Liver (tissue), 9 donors: ENCODE results near the gene ATP5PD. TPM values are rescaled to one million over a fixed set of nuclear protein-coding genes. Genes with fewer than 3 reads are reported as not detected.
A peak's percentile ranks its signal among the peaks of the same experiment; 100 is the strongest.

ENCODE experiments used
- DNase-seq: peaks from one replicate; pipeline ENCODE4 v3.0.0-alpha.2; 2017; ENCODE audit warnings: low spot score
- H3K27ac ChIP-seq, 2 donors: one replicate each; pipeline ENCODE4 v1.7.0; 2013; ENCODE audit warnings: inconsistent platforms in 2 of 2, low read length in 2 of 2, control low read depth in 1 of 2, low read depth in 1 of 2, mild to moderate bottlenecking in 1 of 2
- H3K27me3 ChIP-seq, 4 donors: one replicate each; pipeline versions ENCODE4 v1.6.1 to v1.7.0; 2013; ENCODE audit warnings: low read length in 3 of 4, inconsistent platforms in 1 of 4, mild to moderate bottlenecking in 1 of 4, moderate library complexity in 1 of 4; ENCODE audit not compliant: control insufficient read depth in 4 of 4, insufficient read depth in 4 of 4
- H3K36me3 ChIP-seq, 4 donors: one replicate each; pipeline versions ENCODE4 v1.6.1 to v1.7.0; 2013; ENCODE audit warnings: low read length in 3 of 4, mild to moderate bottlenecking in 3 of 4, low read depth in 1 of 4, moderate library complexity in 1 of 4; ENCODE audit not compliant: control insufficient read depth in 4 of 4, insufficient read depth in 3 of 4
- H3K4me1 ChIP-seq, 4 donors: one replicate each; pipeline versions ENCODE4 v1.6.1 to v1.7.0; 2013; ENCODE audit warnings: low read length in 3 of 4, mild to moderate bottlenecking in 3 of 4, moderate library complexity in 1 of 4; ENCODE audit not compliant: control insufficient read depth in 4 of 4, insufficient read depth in 4 of 4
- H3K4me3 ChIP-seq, 3 donors: one replicate each; pipeline versions ENCODE4 v1.6.1 to v1.7.0; 2013; ENCODE audit warnings: low read length in 3 of 3, control low read depth in 1 of 3, low read depth in 1 of 3, mild to moderate bottlenecking in 1 of 3
- H3K9ac ChIP-seq, 2 donors: one replicate each; pipeline ENCODE4 v1.7.0; 2013; ENCODE audit warnings: low read length in 2 of 2, mild to moderate bottlenecking in 2 of 2, moderate library complexity in 2 of 2, control low read depth in 1 of 2, low read depth in 1 of 2
- H3K9me3 ChIP-seq, 4 donors: one replicate each; pipeline versions ENCODE4 v1.6.1 to v1.7.0; 2013; ENCODE audit warnings: low read length in 3 of 4; ENCODE audit not compliant: control insufficient read depth in 4 of 4
- CTCF ChIP-seq: fragments of 150-350 bp; IDR thresholded peaks from 2 replicates; pipeline ENCODE4 v1.5.1; 2017; ENCODE audit warnings: improper control_type of control experiment, low read depth, low read length; ENCODE audit not compliant: missing input control
- EGR1 ChIP-seq, 2 donors: IDR thresholded peaks; 2 replicates each; pipeline ENCODE4 v1.6.1; 2016 to 2018; ENCODE audit warnings: antibody characterized with exemption in 2 of 2, low read depth in 2 of 2
- FOXA1 ChIP-seq: IDR thresholded peaks from 2 replicates; pipeline ENCODE4 v1.6.1; 2016; ENCODE audit warnings: antibody characterized with exemption
- FOXA2 ChIP-seq: IDR thresholded peaks from 2 replicates; pipeline ENCODE4 v1.6.1; 2016; ENCODE audit warnings: antibody characterized with exemption
- GABPA ChIP-seq, 2 donors: IDR thresholded peaks in 1 of 2; conservative IDR thresholded peaks in 1 of 2; 2 replicates each; pipeline ENCODE4 v1.6.1; 2016; ENCODE audit warnings: antibody characterized with exemption in 2 of 2, mild to moderate bottlenecking in 1 of 2, moderate library complexity in 1 of 2
- HNF4A ChIP-seq, 2 donors: conservative IDR thresholded peaks; 2 replicates each; pipeline ENCODE4 v1.6.1; 2016; ENCODE audit warnings: antibody characterized with exemption in 2 of 2, mild to moderate bottlenecking in 2 of 2
- HNF4G ChIP-seq: IDR thresholded peaks from 2 replicates; pipeline ENCODE4 v1.6.1; 2016; ENCODE audit warnings: antibody characterized with exemption
- JUND ChIP-seq, 2 donors: IDR thresholded peaks; 2 replicates each; pipeline ENCODE4 v1.6.1; 2016; ENCODE audit warnings: antibody characterized with exemption in 2 of 2
- MAX ChIP-seq: IDR thresholded peaks from 2 replicates; pipeline ENCODE4 v1.6.1; 2016; ENCODE audit warnings: antibody characterized with exemption
- NR2F2 ChIP-seq: IDR thresholded peaks from 2 replicates; pipeline ENCODE4 v1.6.1; 2016; ENCODE audit warnings: antibody characterized with exemption
- RAD21 ChIP-seq, 2 donors: IDR thresholded peaks; 2 replicates each; pipeline ENCODE4 v1.6.1; 2016; ENCODE audit warnings: antibody characterized with exemption in 2 of 2, mild to moderate bottlenecking in 2 of 2
- REST ChIP-seq: IDR thresholded peaks from 2 replicates; pipeline ENCODE4 v1.6.1; 2016; ENCODE audit warnings: antibody characterized with exemption, mild to moderate bottlenecking
- RXRA ChIP-seq, 2 donors: IDR thresholded peaks; 2 replicates each; pipeline ENCODE4 v1.6.1; 2017 to 2018; ENCODE audit warnings: antibody characterized with exemption in 2 of 2, mild to moderate bottlenecking in 1 of 2
- SP1 ChIP-seq: IDR thresholded peaks from 2 replicates; pipeline ENCODE4 v1.6.1; 2018; ENCODE audit warnings: antibody characterized with exemption, mild to moderate bottlenecking
- TAF1 ChIP-seq: conservative IDR thresholded peaks from 2 replicates; pipeline ENCODE4 v1.6.1; 2016; ENCODE audit warnings: antibody characterized with exemption, mild to moderate bottlenecking
- YY1 ChIP-seq: IDR thresholded peaks from 2 replicates; pipeline ENCODE4 v1.6.1; 2016; ENCODE audit warnings: antibody characterized with exemption, mild to moderate bottlenecking
- WGBS: extraction: QIAGEN DNeasy Blood & Tissue Kit; methylation state at CpG from one replicate; pipeline ENCODE4 v1.1.7; 2013; 5-methylcytosine and 5-hydroxymethylcytosine counted together
- polyA plus RNA-seq, 2 donors: library from polyadenylated mRNA; stranded (reverse) in 1 of 2; unstranded in 1 of 2; fragments of 200-250 nt in 1 of 2; fragments of >200 nt in 1 of 2; fragmentation: Nextera tagmentation in 1 of 2; extraction: Ambion mirVana in 1 of 2; gene quantifications; one replicate each; pipeline versions ENCODE4 v1.2.1 to v1.2.3, GENCODE V29; 2013 to 2015
- total RNA-seq, 2 donors: library from RNA; depleted of rRNA; stranded (reverse); fragments of >200 nt; gene quantifications; one replicate each; pipeline ENCODE4 v1.2.3, GENCODE V29; 2014
- TF ChIP-seq, protein P1 (sequence below): IDR thresholded peaks from 2 replicates; pipeline ENCODE4 v1.6.1; 2016; ENCODE audit warnings: antibody characterized with exemption
- TF ChIP-seq, protein P2 (sequence below): IDR thresholded peaks from 2 replicates; pipeline ENCODE4 v1.6.1; 2016; ENCODE audit warnings: antibody characterized with exemption
- donor health status: healthy.
- donor health status: healthy.
- donor health status: healthy.
- donor health status: healthy.
- donor health status: healthy.

ATP5PD gene
- total and polyA plus RNA-seq, 4 donors, result 102 to 378 (median 184) TPM

DNA sequence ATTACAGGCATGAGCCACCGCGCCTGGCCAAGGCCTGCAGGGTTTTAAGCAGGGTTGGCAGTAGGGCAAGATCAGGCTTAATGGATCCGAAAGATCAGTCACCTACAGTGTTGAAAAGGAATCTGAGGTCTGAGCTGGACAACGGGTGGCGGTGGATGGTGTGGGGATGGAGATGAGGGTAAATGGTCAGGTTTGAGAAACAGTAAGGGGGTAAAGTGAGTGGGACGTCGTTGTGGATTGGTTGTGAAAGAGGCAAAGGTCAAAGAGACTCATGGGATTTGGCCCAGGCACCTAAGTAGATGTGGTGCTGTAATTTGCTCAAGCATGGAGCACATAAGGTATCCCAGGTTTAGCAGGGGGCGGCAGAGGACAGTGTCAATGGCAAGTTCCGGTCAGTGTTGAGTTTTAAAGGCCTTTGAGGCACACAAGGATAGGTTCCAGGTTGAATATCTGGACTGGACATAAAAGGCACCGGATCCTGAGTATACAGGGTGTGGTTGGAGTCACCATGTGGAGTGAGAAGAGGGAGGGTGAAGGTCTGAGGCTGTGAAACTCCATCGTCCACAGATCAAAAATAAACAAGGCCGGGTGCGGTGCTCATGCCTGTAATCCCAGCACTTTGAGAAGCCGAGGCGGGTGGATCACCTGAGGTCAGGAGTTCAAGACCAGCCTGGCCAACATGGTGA, 39.9 kb upstream of the ATP5PD start:
- H3K4me1 ChIP-seq, result peaks cover 29 to 53% (median 38%) of the 10 kb centered on the region in 4 donors
- H3K9ac ChIP-seq, result no peak overlapping the region
- H3K4me3 ChIP-seq, result no peak overlapping the region
- no peak for DNase-seq
- 44% methylated on average over 15 of the region's 15 CpGs for WGBS
- H3K9me3 ChIP-seq, result no peaks in the 10 kb centered on the region
- peak overlapping the region; percentile 30 to 65 for H3K27ac ChIP-seq
- no peaks in the 10 kb centered on the region for H3K36me3 ChIP-seq
- TF ChIP-seq EGR1 (IDR thresholded peaks at IDR 0.05; ENCODE audit: low read depth in 2 of 2) (no peak), YY1 (peak; percentile 53), HNF4G (peak; percentile 36), RXRA (IDR thresholded peaks at IDR 0.05) (peak; percentile 84 to 88), NR2F2 (peak; percentile 63), TAF1 (no peak), RAD21 (IDR thresholded peaks at IDR 0.05) (peak in 1 of 2 donors; percentile 9), FOXA2 (no peak), CTCF (no peak), SP1 (peak; percentile 74), REST (no peak), HNF4A (conservative IDR thresholded peaks at IDR 0.05) (peak; percentile 77 to 85), GABPA (IDR thresholded peaks at IDR 0.05 in 1 of 2, conservative IDR thresholded peaks at IDR 0.05 in 1 of 2) (no peak), FOXA1 (no peak), MAX (peak; percentile 59), JUND (IDR thresholded peaks at IDR 0.05) (peak; percentile 12 to 54)
- TF ChIP-seq, protein P1, sequence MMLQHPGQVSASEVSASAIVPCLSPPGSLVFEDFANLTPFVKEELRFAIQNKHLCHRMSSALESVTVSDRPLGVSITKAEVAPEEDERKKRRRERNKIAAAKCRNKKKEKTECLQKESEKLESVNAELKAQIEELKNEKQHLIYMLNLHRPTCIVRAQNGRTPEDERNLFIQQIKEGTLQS, result no peak
- TF ChIP-seq, protein P2, sequence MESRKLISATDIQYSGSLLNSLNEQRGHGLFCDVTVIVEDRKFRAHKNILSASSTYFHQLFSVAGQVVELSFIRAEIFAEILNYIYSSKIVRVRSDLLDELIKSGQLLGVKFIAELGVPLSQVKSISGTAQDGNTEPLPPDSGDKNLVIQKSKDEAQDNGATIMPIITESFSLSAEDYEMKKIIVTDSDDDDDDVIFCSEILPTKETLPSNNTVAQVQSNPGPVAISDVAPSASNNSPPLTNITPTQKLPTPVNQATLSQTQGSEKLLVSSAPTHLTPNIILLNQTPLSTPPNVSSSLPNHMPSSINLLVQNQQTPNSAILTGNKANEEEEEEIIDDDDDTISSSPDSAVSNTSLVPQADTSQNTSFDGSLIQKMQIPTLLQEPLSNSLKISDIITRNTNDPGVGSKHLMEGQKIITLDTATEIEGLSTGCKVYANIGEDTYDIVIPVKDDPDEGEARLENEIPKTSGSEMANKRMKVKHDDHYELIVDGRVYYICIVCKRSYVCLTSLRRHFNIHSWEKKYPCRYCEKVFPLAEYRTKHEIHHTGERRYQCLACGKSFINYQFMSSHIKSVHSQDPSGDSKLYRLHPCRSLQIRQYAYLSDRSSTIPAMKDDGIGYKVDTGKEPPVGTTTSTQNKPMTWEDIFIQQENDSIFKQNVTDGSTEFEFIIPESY, result no peak
- no peaks in the 10 kb centered on the region for H3K27me3 ChIP-seq
